Activated CD4-positive, alpha-beta T cell treated with anti-CD3 and anti-CD28 coated beads, Interleukin-2, amount 10 ng/mL, durations not matched to agents 24 days and 14 days (primary cell): Measurements from ENCODE around the gene STIMATE. TPM values are rescaled to one million over a fixed set of nuclear protein-coding genes. Genes with fewer than 3 reads are reported as not detected.

Experiments
- DNase-seq: peaks from one replicate; pipeline ENCODE4 v3.0.0; 2022
- H3K27ac Mint-ChIP-seq: one replicate; pipeline ENCODE4 v1.8.0; 2022; ENCODE audit warnings: mild to moderate bottlenecking, mixed read lengths
- H3K27me3 Mint-ChIP-seq: one replicate; pipeline ENCODE4 v1.8.0; 2022; ENCODE audit warnings: mixed read lengths
- H3K36me3 Mint-ChIP-seq: one replicate; pipeline ENCODE4 v1.8.0; 2022; ENCODE audit warnings: low read depth, mild to moderate bottlenecking, mixed read lengths
- H3K4me1 Mint-ChIP-seq: one replicate; pipeline ENCODE4 v1.8.0; 2021; ENCODE audit warnings: mixed read lengths
- H3K4me3 Mint-ChIP-seq: one replicate; pipeline ENCODE4 v1.8.0; 2022; ENCODE audit warnings: mild to moderate bottlenecking, moderate library complexity, mixed read lengths
- H3K9me3 Mint-ChIP-seq: one replicate; pipeline ENCODE4 v1.8.0; 2021; ENCODE audit warnings: mixed read lengths
- intact Hi-C: fragments of 100-400 bp; cut with micrococcal nuclease; formaldehyde crosslinking; loops from one replicate; pipeline ENCODE4 v1.15.1; 2023
- total RNA-seq: library from RNA; stranded (reverse); gene quantifications from 2 replicates; pipeline ENCODE4 v1.2.3, GENCODE V29; 2022

Gene STIMATE
- total RNA-seq, 1 donor from 2014 or later: 13.8 TPM

GRCh38 chr3:52873433-52874159 is 23.8 kb downstream of the STIMATE start:
- intact Hi-C loops: loop anchor here (2.0 kb wide), 1 partner anchor 19 kb away; no protein-coding TSS in a partner anchor
- Mint-ChIP-seq H3K27me3 (no peaks in the 10 kb centered on the region), H3K4me3 (no peak overlapping the region), H3K36me3 (no peaks in the 10 kb centered on the region), H3K9me3 (no peaks in the 10 kb centered on the region), H3K27ac (no peak overlapping the region), H3K4me1 (peaks cover 23% of the 10 kb centered on the region)
- no peak for DNase-seq

- Mint-ChIP-seq H3K27ac (no peak overlapping the region), H3K36me3 (no peaks in the 10 kb centered on the region), H3K4me1 (peaks cover 21% of the 10 kb centered on the region), H3K9me3 (no peaks in the 10 kb centered on the region), H3K27me3 (no peaks in the 10 kb centered on the region), H3K4me3 (no peak overlapping the region)
- intact Hi-C loops: no loop called here
- no peak for DNase-seq
These were observed 25.1 kb downstream of the STIMATE start for GRCh38 chr3:52872245-52872644.

- no peak overlapping the region for H3K4me3 Mint-ChIP-seq
- no peaks in the 10 kb centered on the region for H3K9me3 Mint-ChIP-seq
- no peak for DNase-seq
- no peaks in the 10 kb centered on the region for H3K27me3 Mint-ChIP-seq
- H3K4me1 Mint-ChIP-seq: peaks cover 21% of the 10 kb centered on the region
- intact Hi-C loops: no loop called here
- no peaks in the 10 kb centered on the region for H3K36me3 Mint-ChIP-seq
- H3K27ac Mint-ChIP-seq: no peak overlapping the region
These were observed 25.6 kb downstream of the STIMATE start for GRCh38 chr3:52871761-52872160.

GRCh38 chr3:52870471-52870870 is 26.9 kb downstream of the STIMATE start:
- Mint-ChIP-seq H3K27me3 (no peaks in the 10 kb centered on the region), H3K36me3 (no peaks in the 10 kb centered on the region), H3K4me3 (no peak overlapping the region), H3K27ac (no peak overlapping the region), H3K9me3 (no peaks in the 10 kb centered on the region), H3K4me1 (peaks cover 17% of the 10 kb centered on the region)
- intact Hi-C loops: no loop called here
- DNase-seq: no peak

GRCh38 chr3:52866427-52866826 is 30.9 kb downstream of the STIMATE start:
- DNase-seq: no peak
- intact Hi-C loops: no loop called here
- no peaks in the 10 kb centered on the region for H3K27me3 Mint-ChIP-seq
- H3K4me1 Mint-ChIP-seq: no peaks in the 10 kb centered on the region
- H3K4me3 Mint-ChIP-seq: no peak overlapping the region
- peaks cover 10% of the 10 kb centered on the region for H3K36me3 Mint-ChIP-seq
- peaks cover 3% of the 10 kb centered on the region for H3K9me3 Mint-ChIP-seq
- no peak overlapping the region for H3K27ac Mint-ChIP-seq

GRCh38 chr3:52865994-52866393 is 31.4 kb downstream of the STIMATE start:
- peaks cover 3% of the 10 kb centered on the region for H3K9me3 Mint-ChIP-seq
- intact Hi-C loops: no loop called here
- H3K4me3 Mint-ChIP-seq: no peak overlapping the region
- no peak overlapping the region for H3K27ac Mint-ChIP-seq
- no peaks in the 10 kb centered on the region for H3K27me3 Mint-ChIP-seq
- H3K4me1 Mint-ChIP-seq: no peaks in the 10 kb centered on the region
- peaks cover 10% of the 10 kb centered on the region for H3K36me3 Mint-ChIP-seq
- DNase-seq: no peak

- Mint-ChIP-seq H3K4me1 (no peaks in the 10 kb centered on the region), H3K27me3 (no peaks in the 10 kb centered on the region), H3K36me3 (peaks cover 10% of the 10 kb centered on the region), H3K9me3 (peaks cover 3% of the 10 kb centered on the region), H3K27ac (no peak overlapping the region), H3K4me3 (no peak overlapping the region)
- intact Hi-C loops: no loop called here
- no peak for DNase-seq
These were observed 37.0 kb downstream of the STIMATE start for GRCh38 chr3:52860424-52860768.

- H3K27ac Mint-ChIP-seq: no peak overlapping the region
- intact Hi-C loops: no loop called here
- DNase-seq: no peak
- no peaks in the 10 kb centered on the region for H3K27me3 Mint-ChIP-seq
- peaks cover 8% of the 10 kb centered on the region for H3K36me3 Mint-ChIP-seq
- peaks cover 3% of the 10 kb centered on the region for H3K9me3 Mint-ChIP-seq
- no peaks in the 10 kb centered on the region for H3K4me1 Mint-ChIP-seq
- H3K4me3 Mint-ChIP-seq: no peak overlapping the region
These were observed 37.5 kb downstream of the STIMATE start for GRCh38 chr3:52859686-52860423.

- no peak for DNase-seq
- no peaks in the 10 kb centered on the region for H3K9me3 Mint-ChIP-seq
- no peak overlapping the region for H3K4me3 Mint-ChIP-seq
- peaks cover 2% of the 10 kb centered on the region for H3K36me3 Mint-ChIP-seq
- H3K4me1 Mint-ChIP-seq: no peaks in the 10 kb centered on the region
- intact Hi-C loops: no loop called here
- H3K27ac Mint-ChIP-seq: no peak overlapping the region
- no peaks in the 10 kb centered on the region for H3K27me3 Mint-ChIP-seq
These were observed 39.5 kb downstream of the STIMATE start for GRCh38 chr3:52857864-52858263.

GRCh38 chr3:52857133-52857532 is 40.2 kb downstream of the STIMATE start:
- Mint-ChIP-seq H3K4me3 (no peak overlapping the region), H3K36me3 (no peaks in the 10 kb centered on the region), H3K4me1 (no peaks in the 10 kb centered on the region), H3K27me3 (no peaks in the 10 kb centered on the region), H3K27ac (no peak overlapping the region), H3K9me3 (no peaks in the 10 kb centered on the region)
- no peak for DNase-seq
- intact Hi-C loops: no loop called here

- Mint-ChIP-seq H3K4me3 (no peak overlapping the region), H3K9me3 (no peaks in the 10 kb centered on the region), H3K4me1 (no peaks in the 10 kb centered on the region), H3K36me3 (peaks cover 2% of the 10 kb centered on the region), H3K27me3 (no peaks in the 10 kb centered on the region), H3K27ac (no peak overlapping the region)
- DNase-seq: no peak
- intact Hi-C loops: no loop called here
These were observed 40.7 kb downstream of the STIMATE start for GRCh38 chr3:52856666-52857065.

GRCh38 chr3:52854013-52854412 is 43.3 kb downstream of the STIMATE start:
- intact Hi-C loops: loop anchor here (5.0 kb wide), 1 partner anchor 78 kb away; no protein-coding TSS in a partner anchor
- no peaks in the 10 kb centered on the region for H3K9me3 Mint-ChIP-seq

GRCh38 chr3:52852419-52852818 is 44.9 kb downstream of the STIMATE start:
- Mint-ChIP-seq H3K36me3 (peaks cover 2% of the 10 kb centered on the region), H3K27ac (no peak overlapping the region), H3K9me3 (no peaks in the 10 kb centered on the region), H3K27me3 (no peaks in the 10 kb centered on the region), H3K4me3 (no peak overlapping the region), H3K4me1 (no peaks in the 10 kb centered on the region)
- DNase-seq: no peak
- intact Hi-C loops: loop anchor here (5.0 kb wide), 1 partner anchor 80 kb away; no protein-coding TSS in a partner anchor

More at GRCh38 chr3:52854013-52854412, 43.3 kb downstream of the STIMATE start:
- Mint-ChIP-seq H3K27ac (no peak overlapping the region), H3K27me3 (no peaks in the 10 kb centered on the region), H3K4me3 (no peak overlapping the region), H3K4me1 (no peaks in the 10 kb centered on the region), H3K36me3 (peaks cover 2% of the 10 kb centered on the region)
- DNase-seq: no peak

GRCh38 chr3:52851348-52851747 is 46.0 kb downstream of the STIMATE start:
- Mint-ChIP-seq H3K4me3 (no peak overlapping the region), H3K4me1 (no peaks in the 10 kb centered on the region), H3K36me3 (peaks cover 2% of the 10 kb centered on the region), H3K9me3 (no peaks in the 10 kb centered on the region), H3K27me3 (no peaks in the 10 kb centered on the region), H3K27ac (no peak overlapping the region)
- DNase-seq: peak; percentile 76
- intact Hi-C loops: loop anchor here (1.0 to 5.0 kb wide), 2 partner anchors 81 to 221 kb away; no protein-coding TSS in a partner anchor
